Fibroblast of skin of back (primary cell): Measurements from ENCODE around the gene CFTR.

ENCODE experiments used
- DNase-seq: peaks from one replicate; pipeline ENCODE4 v3.0.0-alpha.2; 2013

Gene CFTR

GRCh38 chr7:117654780-117655179 is 175.0 kb downstream of the CFTR start:
- DNase-seq: no peak

GRCh38 chr7:117656806-117657205 is 177.0 kb downstream of the CFTR start:
- no peak for DNase-seq

- DNase-seq: peak; percentile 13
Observed at GRCh38 chr7:117659531-117660011, 179.7 kb downstream of the CFTR start.

- DNase-seq: no peak
Observed at GRCh38 chr7:117661328-117661727, 181.5 kb downstream of the CFTR start.

GRCh38 chr7:117664047-117664446 is 184.2 kb downstream of the CFTR start:
- no peak for DNase-seq

GRCh38 chr7:117665368-117665767 is 185.5 kb downstream of the CFTR start:
- no peak for DNase-seq

- peak; percentile 46 for DNase-seq
Observed at GRCh38 chr7:117666031-117666430, 186.2 kb downstream of the CFTR start.

- DNase-seq: no peak
Observed at GRCh38 chr7:117666689-117667088, 186.9 kb downstream of the CFTR start.

- DNase-seq: no peak
Observed at GRCh38 chr7:117667456-117667855, 187.6 kb downstream of the CFTR start.

- no peak for DNase-seq
Observed at GRCh38 chr7:117669818-117670217, 190.0 kb downstream of the CFTR start.

- DNase-seq: no peak
Observed at GRCh38 chr7:117672453-117672852, 192.6 kb downstream of the CFTR start.

- no peak for DNase-seq
Observed at GRCh38 chr7:117673367-117673766, 193.5 kb downstream of the CFTR start.

GRCh38 chr7:117673839-117674238 is 194.0 kb downstream of the CFTR start:
- peak; percentile 18 for DNase-seq

GRCh38 chr7:117674617-117675016 is 194.8 kb downstream of the CFTR start:
- DNase-seq: no peak

GRCh38 chr7:117675497-117676435 is 195.9 kb downstream of the CFTR start:
- DNase-seq: no peak

- no peak for DNase-seq
Observed at GRCh38 chr7:117679120-117679519, 199.3 kb downstream of the CFTR start.

- no peak for DNase-seq
Observed at GRCh38 chr7:117682681-117683385, 203.0 kb downstream of the CFTR start.

- DNase-seq: no peak
Observed at GRCh38 chr7:117683430-117684175, 203.8 kb downstream of the CFTR start.

- no peak for DNase-seq
Observed at GRCh38 chr7:117685795-117686194, 206.0 kb downstream of the CFTR start.

GRCh38 chr7:117686311-117686935 is 206.6 kb downstream of the CFTR start:
- no peak for DNase-seq

GRCh38 chr7:117688126-117688525 is 208.3 kb downstream of the CFTR start:
- DNase-seq: no peak

- no peak for DNase-seq
Observed at GRCh38 chr7:117689406-117689805, 209.6 kb downstream of the CFTR start.
